H1 (cell line): Measurements from ENCODE around the gene XYLB. TPM values are rescaled to one million over a fixed set of nuclear protein-coding genes. Genes with fewer than 3 reads are reported as not detected.

Experiments used
- CTCF ChIA-PET: fragments of 300-600 bp; sonication (Branson Sonifier 250); formaldehyde crosslinking; loops from one replicate; lab custom pipeline; 2021; ENCODE audit not compliant: partially characterized antibody; lab: Charles Lee
- POLR2A ChIA-PET: fragments of 300-600 bp; sonication (Branson Sonifier 250); formaldehyde crosslinking; loops from one replicate; lab custom pipeline; 2021; ENCODE audit warnings: inconsistent platforms; ENCODE audit not compliant: partially characterized antibody; lab: Charles Lee
- DNase-seq, 2 experiments: peaks; one replicate each; pipeline versions ENCODE4 v3.0.0 to v3.0.0-alpha.2; 2010 to 2022; ENCODE audit warnings: low spot score in 2 of 2, low read depth in 1 of 2, mixed read lengths in 1 of 2
- FAIRE-seq: peaks from 2 replicates; lab custom pipeline; 2011; peaks lifted over from hg19 to GRCh38; lab: Jason Lieb, UNC
- H2AFZ ChIP-seq: 2 replicates; pipeline ENCODE4 v1.8.1; 2012; ENCODE audit warnings: low read length, inconsistent platforms
- H2AK5ac ChIP-seq: 2 replicates; pipeline ENCODE4 v1.6.1; 2013; ENCODE audit warnings: low read depth, low read length
- H2BK120ac ChIP-seq: replicated peaks from 2 replicates; pipeline ENCODE3; 2013; ENCODE audit warnings: low read depth, low read length, inconsistent platforms
- H2BK12ac ChIP-seq: 2 replicates; pipeline ENCODE4 v1.6.1; 2013; ENCODE audit warnings: low read depth, low read length
- H2BK15ac ChIP-seq: 2 replicates; pipeline ENCODE4 v1.6.1; 2013; ENCODE audit warnings: low read length
- H2BK20ac ChIP-seq: 2 replicates; pipeline ENCODE4 v1.6.1; 2013; ENCODE audit warnings: low read length
- H2BK5ac ChIP-seq: 2 replicates; pipeline ENCODE4 v1.6.1; 2013; ENCODE audit warnings: low read depth, low read length
- H3K14ac ChIP-seq: 2 replicates; pipeline ENCODE4 v1.6.1; 2013; ENCODE audit warnings: inconsistent platforms; ENCODE audit not compliant: insufficient read length
- H3K18ac ChIP-seq: 2 replicates; pipeline ENCODE4 v1.6.1; 2013; ENCODE audit warnings: low read length; ENCODE audit errors: extremely low read depth
- H3K23ac ChIP-seq: 2 replicates; pipeline ENCODE4 v1.6.1; 2013; ENCODE audit warnings: inconsistent platforms; ENCODE audit not compliant: insufficient read length
- H3K23me2 ChIP-seq: 2 replicates; pipeline ENCODE4 v1.6.1; 2013; ENCODE audit warnings: low read depth, low read length
- H3K27ac ChIP-seq: 2 replicates; pipeline ENCODE4 v1.6.1; 2011; ENCODE audit warnings: low read depth, low read length, inconsistent platforms
- H3K27me3 ChIP-seq, 4 experiments: replicated peaks in 1 of 4; 1 replicate in 1 of 4; 2 replicates in 3 of 4; pipeline versions ENCODE4 v1.6.1 to v1.8.1; 2011 to 2013; ENCODE audit warnings: low read length in 3 of 4, mild to moderate bottlenecking in 3 of 4, inconsistent platforms in 2 of 4, mixed read lengths in 2 of 4, moderate library complexity in 1 of 4; ENCODE audit not compliant: control insufficient read depth in 3 of 4, insufficient read depth in 3 of 4; ENCODE audit errors: extremely low read depth in 1 of 4
- H3K36me3 ChIP-seq, 4 experiments: 2 replicates each; pipeline versions ENCODE4 v1.6.1 to v1.8.1; 2011 to 2013; ENCODE audit warnings: mild to moderate bottlenecking in 4 of 4, low read length in 3 of 4, moderate library complexity in 2 of 4, control low read depth in 1 of 4, inconsistent platforms in 1 of 4; ENCODE audit not compliant: insufficient read depth in 4 of 4, control insufficient read depth in 2 of 4
- H3K4ac ChIP-seq: replicated peaks from 2 replicates; pipeline ENCODE3; 2013; ENCODE audit warnings: low read length, low read depth, mixed read lengths, inconsistent platforms; ENCODE audit not compliant: insufficient read length
- H3K4me1 ChIP-seq, 4 experiments: replicated peaks in 1 of 4; 1 replicate in 1 of 4; 2 replicates in 3 of 4; pipeline versions ENCODE4 v1.6.1 to v1.8.1; 2011 to 2013; ENCODE audit warnings: low read length in 3 of 4, inconsistent platforms in 2 of 4, mixed read lengths in 1 of 4; ENCODE audit not compliant: insufficient read depth in 4 of 4, control insufficient read depth in 3 of 4
- H3K4me2 ChIP-seq, 2 experiments: 2 replicates each; pipeline versions ENCODE4 v1.6.1 to v1.8.1; 2011 to 2013; ENCODE audit warnings: low read depth in 2 of 2, low read length in 2 of 2, control low read depth in 1 of 2, inconsistent platforms in 1 of 2, mild to moderate bottlenecking in 1 of 2; ENCODE audit not compliant: insufficient read depth in 1 of 2
- H3K4me3 ChIP-seq, 4 experiments: fragments of 200-600, 300-600 bp in 1 of 4; sonication (generic), shearing (Covaris generic), sonication (Bioruptor Twin) in 1 of 4; 2 replicates each; pipeline versions ENCODE4 v1.5.1 to v1.8.1; 2011 to 2016; ENCODE audit warnings: low read length in 4 of 4, low read depth in 3 of 4, control low read depth in 2 of 4, inconsistent platforms in 2 of 4, mild to moderate bottlenecking in 2 of 4, mixed read lengths in 1 of 4, moderate library complexity in 1 of 4; ENCODE audit not compliant: insufficient read depth in 2 of 4; ENCODE audit errors: extremely low read depth in 1 of 4
- H3K56ac ChIP-seq: replicated peaks from 2 replicates; pipeline ENCODE3; 2013; ENCODE audit warnings: low read depth, mild to moderate bottlenecking, mixed read lengths, low read length, inconsistent platforms; ENCODE audit not compliant: insufficient read length
- H3K79me1 ChIP-seq: 2 replicates; pipeline ENCODE4 v1.6.1; 2013; ENCODE audit warnings: low read depth, low read length, control low read depth
- H3K79me2 ChIP-seq, 2 experiments: 2 replicates each; pipeline versions ENCODE4 v1.6.1 to v1.8.1; 2012 to 2013; ENCODE audit warnings: low read length in 2 of 2, mild to moderate bottlenecking in 2 of 2, inconsistent platforms in 1 of 2; ENCODE audit not compliant: insufficient read depth in 2 of 2, control insufficient read depth in 1 of 2
- H3K9ac ChIP-seq, 4 experiments: replicated peaks in 1 of 4; 1 replicate in 1 of 4; 2 replicates in 3 of 4; pipeline versions ENCODE4 v1.6.1 to v1.8.1; 2011 to 2013; ENCODE audit warnings: low read depth in 3 of 4, low read length in 3 of 4, control low read depth in 2 of 4, mild to moderate bottlenecking in 2 of 4, moderate library complexity in 2 of 4, inconsistent platforms in 1 of 4; ENCODE audit errors: extremely low read depth in 1 of 4
- H3K9me3 ChIP-seq, 2 experiments: 2 replicates each; pipeline versions ENCODE4 v1.6.1 to v1.8.1; 2012 to 2013; ENCODE audit warnings: mild to moderate bottlenecking in 2 of 2, moderate library complexity in 2 of 2, control low read depth in 1 of 2, inconsistent platforms in 1 of 2, low read depth in 1 of 2, low read length in 1 of 2, mixed read lengths in 1 of 2; ENCODE audit not compliant: insufficient read depth in 2 of 2
- H4K20me1 ChIP-seq, 2 experiments: replicated peaks in 1 of 2; 2 replicates each; pipeline versions ENCODE3 to v1.8.1; 2011 to 2013; ENCODE audit warnings: inconsistent platforms in 2 of 2, low read length in 2 of 2, mild to moderate bottlenecking in 1 of 2; ENCODE audit not compliant: insufficient read depth in 2 of 2, control insufficient read depth in 1 of 2
- H4K5ac ChIP-seq: 2 replicates; pipeline ENCODE4 v1.6.1; 2013; ENCODE audit warnings: low read length, low read depth, mixed read lengths, inconsistent platforms; ENCODE audit not compliant: insufficient read length
- H4K8ac ChIP-seq: 2 replicates; pipeline ENCODE4 v1.8.0; 2013; ENCODE audit warnings: mild to moderate bottlenecking, moderate library complexity, low read length, inconsistent platforms; ENCODE audit not compliant: insufficient read depth; ENCODE audit errors: extremely low read depth
- H4K91ac ChIP-seq: replicated peaks from 2 replicates; pipeline ENCODE3; 2013; ENCODE audit warnings: low read length, mixed read lengths, inconsistent platforms; ENCODE audit not compliant: insufficient read length
- CBX5 ChIP-seq: fragments of 300-800, 300-1000 bp; sonication (generic); IDR thresholded peaks from 2 replicates; pipeline ENCODE4 v1.7.1; 2016; ENCODE audit warnings: antibody characterized with exemption, low read length, low read depth
- CHD1 ChIP-seq: IDR thresholded peaks from 2 replicates; pipeline ENCODE4 v1.6.1; 2012; ENCODE audit warnings: low read depth, low read length, improper control_type of control experiment
- GABPA ChIP-seq: IDR thresholded peaks from 2 replicates; pipeline ENCODE4 v1.6.1; 2011; ENCODE audit warnings: mild to moderate bottlenecking, low read length, moderate library complexity, borderline replicate concordance; ENCODE audit not compliant: insufficient read depth
- NANOG ChIP-seq: IDR thresholded peaks from 2 replicates; pipeline ENCODE4 v1.6.1; 2011; ENCODE audit warnings: low read length, low read depth, mild to moderate bottlenecking, inconsistent platforms; ENCODE audit not compliant: insufficient read depth, poor library complexity, severe bottlenecking
- POLR2AphosphoS5 ChIP-seq: IDR thresholded peaks from 2 replicates; pipeline ENCODE4 v1.6.1; 2011; ENCODE audit warnings: low read depth, low read length
- RBBP5 ChIP-seq: IDR thresholded peaks from 2 replicates; pipeline ENCODE4 v1.7.1; 2012; ENCODE audit warnings: low read depth, mild to moderate bottlenecking, inconsistent platforms, low read length, moderate library complexity, borderline replicate concordance
- SAP30 ChIP-seq: fragments of 300-600 bp; sonication (generic); IDR thresholded peaks from 2 replicates; pipeline ENCODE4 v1.7.1; 2012; ENCODE audit warnings: low read length, moderate library complexity, mild to moderate bottlenecking, inconsistent platforms; ENCODE audit not compliant: insufficient read depth, insufficient replicate concordance
- SUZ12 ChIP-seq: fragments of 200-600 bp; sonication (generic); IDR thresholded peaks from 2 replicates; pipeline ENCODE4 v1.6.1; 2012; ENCODE audit warnings: mild to moderate bottlenecking, inconsistent platforms, low read length, moderate library complexity, mixed read lengths
- WGBS, 2 experiments: shearing (Covaris generic) in 1 of 2; methylation state at CpG; one replicate each; pipeline versions ENCODE4 v1.1.6 to v1.1.7; 2013 to 2015; ENCODE audit warnings: low lambda C conversion rate in 2 of 2, mixed read lengths in 2 of 2, inconsistent platforms in 1 of 2, low coverage in 1 of 2, missing lambda C conversion rate in 1 of 2; ENCODE audit not compliant: insufficient replicate concordance in 2 of 2, insufficient coverage in 1 of 2, insufficient read length in 1 of 2; ENCODE audit errors: extremely low coverage in 1 of 2, missing lambda C conversion rate in 1 of 2; 5-methylcytosine and 5-hydroxymethylcytosine counted together
- polyA plus RNA-seq, 7 experiments: library from polyadenylated mRNA; depleted of rRNA in 3 of 7; stranded (reverse) in 5 of 7; unstranded in 2 of 7; fragments of >200 nt in 5 of 7; fragments of 200-250 nt in 2 of 7; gene quantifications; 1 replicate in 5 of 7; 2 replicates in 1 of 7; 4 replicates in 1 of 7; pipeline versions ENCODE4 v1.2.1 to v1.2.3, GENCODE V29; 2011 to 2013; ENCODE audit warnings: missing spikeins in 2 of 7, mixed read lengths in 2 of 7
- total RNA-seq: library from RNA; stranded (reverse); fragmentation: NEBNext Ultra II Directional; extraction: Animal tissue kit (Norgen Biotek cat#: 25700); gene quantifications from 2 replicates; pipeline ENCODE4 v1.2.1, GENCODE V29; 2021
- TF ChIP-seq, protein P1 (sequence below), 3 experiments: IDR thresholded peaks; 1 replicate in 2 of 3; 2 replicates in 1 of 3; pipeline versions ENCODE4 v1.5.1 to v1.6.1; 2011; ENCODE audit warnings: low read length in 3 of 3, mild to moderate bottlenecking in 3 of 3, inconsistent platforms in 2 of 3, low read depth in 1 of 3, moderate library complexity in 1 of 3; ENCODE audit not compliant: insufficient read depth in 1 of 3; ENCODE audit errors: control extremely low read depth in 1 of 3

The XYLB gene
- total and polyA plus RNA-seq, 2 of the 8 experiments (the other 6 are each of a cell fraction or from before 2014, with no cell fraction given) = 1.7 to 5.5 TPM

GRCh38 chr3:38387862-38388261 is 41.3 kb downstream of the XYLB start:
- H3K9me3 ChIP-seq = peaks cover 3 to 8% of the 10 kb centered on the region in 2 experiments; a peak in 3 of 4 replicates
- H4K8ac ChIP-seq = no peak overlapping the region
- no peak overlapping the region for H3K4me2 ChIP-seq
- H2BK120ac ChIP-seq = no peak overlapping the region
- no peak overlapping the region for H2BK5ac ChIP-seq
- H3K4me3 ChIP-seq = no peak overlapping the region
- H3K27ac ChIP-seq = no peak overlapping the region
- H4K5ac ChIP-seq = no peak overlapping the region
- no peaks in the 10 kb centered on the region for H4K20me1 ChIP-seq
- no peak overlapping the region for H2AK5ac ChIP-seq
- no peak overlapping the region for H2BK15ac ChIP-seq
- H3K18ac ChIP-seq = no peak overlapping the region
- H3K23ac ChIP-seq = no peak overlapping the region
- H3K79me2 ChIP-seq = no peaks in the 10 kb centered on the region
- no peaks in the 10 kb centered on the region for H3K4me1 ChIP-seq
- POLR2A ChIA-PET = no interaction called here
- H3K23me2 ChIP-seq = no peaks in the 10 kb centered on the region
- H3K36me3 ChIP-seq = no peaks in the 10 kb centered on the region; a peak in 2 of 8 replicates
- no peak overlapping the region for H2BK20ac ChIP-seq
- H3K79me1 ChIP-seq = no peaks in the 10 kb centered on the region
- WGBS, 2 experiments = 94% methylated on average over 5 of the region's 5 CpGs; no CpG with 5 or more reads in 1 of the 2 experiments
- no peak overlapping the region for H3K56ac ChIP-seq
- H4K91ac ChIP-seq = no peak overlapping the region
- H3K14ac ChIP-seq = no peak overlapping the region
- no peak for FAIRE-seq
- no peaks in the 10 kb centered on the region for H3K27me3 ChIP-seq
- no peak overlapping the region for H2BK12ac ChIP-seq
- CTCF ChIA-PET = no interaction called here
- H3K9ac ChIP-seq = no peak overlapping the region
- H3K4ac ChIP-seq = no peak overlapping the region
- no peak for DNase-seq
- no peak overlapping the region for H2AFZ ChIP-seq
- no peak for TF ChIP-seq NANOG
- no peak for TF ChIP-seq SAP30
- TF ChIP-seq POLR2AphosphoS5 = no peak
- TF ChIP-seq GABPA = no peak
- TF ChIP-seq CHD1 = no peak
- TF ChIP-seq SUZ12 = no peak
- TF ChIP-seq RBBP5 = no peak
- TF ChIP-seq, protein P1, sequence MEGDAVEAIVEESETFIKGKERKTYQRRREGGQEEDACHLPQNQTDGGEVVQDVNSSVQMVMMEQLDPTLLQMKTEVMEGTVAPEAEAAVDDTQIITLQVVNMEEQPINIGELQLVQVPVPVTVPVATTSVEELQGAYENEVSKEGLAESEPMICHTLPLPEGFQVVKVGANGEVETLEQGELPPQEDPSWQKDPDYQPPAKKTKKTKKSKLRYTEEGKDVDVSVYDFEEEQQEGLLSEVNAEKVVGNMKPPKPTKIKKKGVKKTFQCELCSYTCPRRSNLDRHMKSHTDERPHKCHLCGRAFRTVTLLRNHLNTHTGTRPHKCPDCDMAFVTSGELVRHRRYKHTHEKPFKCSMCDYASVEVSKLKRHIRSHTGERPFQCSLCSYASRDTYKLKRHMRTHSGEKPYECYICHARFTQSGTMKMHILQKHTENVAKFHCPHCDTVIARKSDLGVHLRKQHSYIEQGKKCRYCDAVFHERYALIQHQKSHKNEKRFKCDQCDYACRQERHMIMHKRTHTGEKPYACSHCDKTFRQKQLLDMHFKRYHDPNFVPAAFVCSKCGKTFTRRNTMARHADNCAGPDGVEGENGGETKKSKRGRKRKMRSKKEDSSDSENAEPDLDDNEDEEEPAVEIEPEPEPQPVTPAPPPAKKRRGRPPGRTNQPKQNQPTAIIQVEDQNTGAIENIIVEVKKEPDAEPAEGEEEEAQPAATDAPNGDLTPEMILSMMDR (IDR thresholded peaks at IDR 0.05; ENCODE audit: control extremely low read depth in 1 of 3, insufficient read depth in 1 of 3, low read depth in 1 of 3, low read length in 3 of 3) = no peak
- no peak for TF ChIP-seq CBX5
